Fibroblast of the aortic adventitia (primary cell): ENCODE results near the gene CRYGS. TPM values are rescaled to one million over a fixed set of nuclear protein-coding genes. Genes with fewer than 3 reads are reported as not detected.

Source experiments
- DNase-seq: peaks from one replicate; pipeline ENCODE4 v3.0.0-alpha.2; 2010; ENCODE audit warnings: low read depth
- H3K4me3 ChIP-seq: 2 replicates; pipeline ENCODE4 v1.5.1; 2011; ENCODE audit warnings: low read depth, mild to moderate bottlenecking, control low read depth, low read length, moderate library complexity
- CTCF ChIP-seq: IDR thresholded peaks from 2 replicates; pipeline ENCODE4 v1.5.1; 2011; ENCODE audit warnings: mild to moderate bottlenecking, low read length, control low read depth, inconsistent platforms; ENCODE audit not compliant: insufficient read depth
- total RNA-seq: library from RNA; depleted of rRNA; stranded (reverse); fragments of >200 nt; gene quantifications from 2 replicates; pipeline ENCODE4 v1.2.3, GENCODE V29; 2012; ENCODE audit warnings: low replicate concordance

Gene CRYGS
- total RNA-seq, 1 donor, result 1.3 TPM

GRCh38 chr3:186526256-186526606, 17.9 kb downstream of the CRYGS start:
- H3K4me3 ChIP-seq, result no peak overlapping the region
- TF ChIP-seq CTCF, result no peak
- DNase-seq, result no peak

GRCh38 chr3:186525369-186526255, 18.6 kb downstream of the CRYGS start:
- H3K4me3 ChIP-seq, result no peak overlapping the region
- DNase-seq, result no peak
- TF ChIP-seq CTCF, result no peak

GRCh38 chr3:186524616-186525015, 19.6 kb downstream of the CRYGS start:
- no peak for TF ChIP-seq CTCF
- no peak overlapping the region for H3K4me3 ChIP-seq
- no peak for DNase-seq

- no peak overlapping the region for H3K4me3 ChIP-seq
- no peak for TF ChIP-seq CTCF
- DNase-seq, result no peak
Measured at GRCh38 chr3:186523434-186523833, 20.7 kb downstream of the CRYGS start.

- no peak for TF ChIP-seq CTCF
- no peak for DNase-seq
- H3K4me3 ChIP-seq, result no peak overlapping the region
Measured at GRCh38 chr3:186523022-186523421, 21.2 kb downstream of the CRYGS start.

- H3K4me3 ChIP-seq, result no peak overlapping the region
- TF ChIP-seq CTCF, result no peak
- DNase-seq, result no peak
Measured at GRCh38 chr3:186520957-186521842, 23.0 kb downstream of the CRYGS start.
